Tongue (tissue), 2 donors: ENCODE results near the gene PEX5. TPM values are rescaled to one million over a fixed set of nuclear protein-coding genes. Genes with fewer than 3 reads are reported as not detected.
A peak's percentile ranks its signal among the peaks of the same experiment; 100 is the strongest.

ENCODE experiments used
- DNase-seq: peaks from one replicate; pipeline ENCODE4 v3.0.0-alpha.2; 2015
- total RNA-seq: library from RNA; depleted of rRNA; stranded (reverse); fragments of >200 nt; gene quantifications from one replicate; pipeline ENCODE4 v1.2.3, GENCODE V29; 2014

PEX5 gene
- total RNA-seq = 66.1 TPM

GRCh38 chr12:7189398-7190267 lies at the start of gene PEX5:
Gene PEX5, plus strand, starts transcription at chr12:7189686. Its CDS starts 692 bp downstream, at chr12:7190378.
- peak; percentile 98 for DNase-seq

- DNase-seq = no peak
Observed at GRCh38 chr12:7141351-7142005, 48.0 kb upstream of the PEX5 start.

GRCh38 chr12:7142056-7142644 lies 47.3 kb upstream of the PEX5 start:
- peak; percentile 41 for DNase-seq

GRCh38 chr12:7142809-7143465 lies 46.5 kb upstream of the PEX5 start:
- DNase-seq = no peak

GRCh38 chr12:7143564-7143963 lies 45.9 kb upstream of the PEX5 start:
- no peak for DNase-seq

- peak; percentile 49 for DNase-seq
Observed at GRCh38 chr12:7144414-7145120, 44.9 kb upstream of the PEX5 start.

- DNase-seq = no peak
Observed at GRCh38 chr12:7145671-7146070, 43.8 kb upstream of the PEX5 start.

- no peak for DNase-seq
Observed at GRCh38 chr12:7146228-7146627, 43.3 kb upstream of the PEX5 start.

- no peak for DNase-seq
Observed at GRCh38 chr12:7146906-7147305, 42.6 kb upstream of the PEX5 start.

GRCh38 chr12:7150356-7150755 lies 39.1 kb upstream of the PEX5 start:
- DNase-seq = no peak

GRCh38 chr12:7150841-7151240 lies 38.6 kb upstream of the PEX5 start:
- DNase-seq = no peak

GRCh38 chr12:7151532-7151931 lies 38.0 kb upstream of the PEX5 start:
- DNase-seq = no peak

- no peak for DNase-seq
Observed at GRCh38 chr12:7152818-7153217, 36.7 kb upstream of the PEX5 start.

GRCh38 chr12:7154042-7154441 lies 35.4 kb upstream of the PEX5 start:
- no peak for DNase-seq

- no peak for DNase-seq
Observed at GRCh38 chr12:7154901-7155470, 34.5 kb upstream of the PEX5 start.

- DNase-seq = peak; percentile 35
Observed at GRCh38 chr12:7155471-7156034, 33.9 kb upstream of the PEX5 start.

- DNase-seq = no peak
Observed at GRCh38 chr12:7156259-7157197, 33.0 kb upstream of the PEX5 start.

- no peak for DNase-seq
Observed at GRCh38 chr12:7157391-7157790, 32.1 kb upstream of the PEX5 start.

- no peak for DNase-seq
Observed at GRCh38 chr12:7158781-7159609, 30.5 kb upstream of the PEX5 start.
